GM10266 (cell line): ENCODE results near the gene AHSP.

Source experiments
- DNase-seq: peaks from one replicate; pipeline ENCODE4 v3.0.0; 2012; ENCODE audit errors: extremely low spot score
- CTCF ChIP-seq: IDR thresholded peaks from 2 replicates; pipeline ENCODE4 v1.5.1; 2012; ENCODE audit warnings: mild to moderate bottlenecking, low read depth; ENCODE audit not compliant: control insufficient read depth, insufficient read depth; ENCODE audit errors: missing control alignments

The AHSP gene

GRCh38 chr16:31489616-31490584, 37.8 kb upstream of the AHSP start:
- DNase-seq: no peak
- TF ChIP-seq CTCF: no peak

GRCh38 chr16:31491778-31492418, 35.8 kb upstream of the AHSP start:
- no peak for TF ChIP-seq CTCF
- DNase-seq: no peak

GRCh38 chr16:31493506-31494125, 34.1 kb upstream of the AHSP start:
- DNase-seq: no peak
- no peak for TF ChIP-seq CTCF

GRCh38 chr16:31496670-31497069, 31.0 kb upstream of the AHSP start:
- DNase-seq: no peak
- no peak for TF ChIP-seq CTCF

GRCh38 chr16:31498493-31498892, 29.2 kb upstream of the AHSP start:
- no peak for TF ChIP-seq CTCF

GRCh38 chr16:31499928-31500327, 27.8 kb upstream of the AHSP start:
- no peak for TF ChIP-seq CTCF
- no peak for DNase-seq

More at GRCh38 chr16:31498493-31498892, 29.2 kb upstream of the AHSP start:
- no peak for DNase-seq
